Pancreas (tissue), 10 donors: ENCODE results near the gene RND3. TPM values are rescaled to one million over a fixed set of nuclear protein-coding genes. Genes with fewer than 3 reads are reported as not detected.

Experiments used
- ATAC-seq, 4 donors: fragments of 200-7000 bp; cut with Tn5 transposase; one replicate each; pipeline versions ENCODE4 v1.8.0 to v1.9.1; 2020; ENCODE audit warnings: mild to moderate bottlenecking in 4 of 4, moderate library complexity in 4 of 4
- DNase-seq, 6 donors: peaks; one replicate each; pipeline ENCODE4 v3.0.0-alpha.2; 2020
- FAIRE-seq: peaks from 2 replicates; lab custom pipeline; 2012; peaks lifted over from hg19 to GRCh38; lab: Jason Lieb, UNC
- H3K27ac ChIP-seq, 4 donors: fragments of 200-600 bp; sonication (generic); 1 replicate in 3 of 4; 2 replicates in 1 of 4; pipeline versions ENCODE4 v1.5.0 to v1.8.0; 2020
- H3K27me3 ChIP-seq, 4 donors: fragments of 200-600 bp; one replicate each; pipeline ENCODE4 v1.8.0; 2021
- H3K36me3 ChIP-seq, 3 donors: fragments of 200-600 bp; sonication (generic) in 1 of 3; one replicate each; pipeline versions ENCODE4 v1.5.0 to v1.8.0; 2020 to 2021
- H3K4me1 ChIP-seq, 3 donors: fragments of 200-600 bp; one replicate each; pipeline ENCODE4 v1.8.0; 2021
- H3K4me3 ChIP-seq, 4 donors: fragments of 200-600 bp; sonication (generic) in 2 of 4; one replicate each; pipeline versions ENCODE4 v1.5.0 to v1.8.0; 2020 to 2021
- H3K9me3 ChIP-seq, 4 donors: fragments of 200-600 bp; one replicate each; pipeline ENCODE4 v1.8.0; 2021
- WGBS, 2 donors: extraction: QIAGEN DNeasy Blood & Tissue Kit; methylation state at CpG; one replicate each; pipeline ENCODE4 v1.1.7; 2013; 5-methylcytosine and 5-hydroxymethylcytosine counted together
- intact Hi-C, 3 donors: fragments of 100-400 bp; cut with DNase I; formaldehyde crosslinking; loops; one replicate each; pipeline versions ENCODE4 v1.11.1 to v1.14.2; 2022
- polyA plus RNA-seq, 2 donors: library from polyadenylated mRNA; stranded (reverse); fragments of 200-250 nt; gene quantifications; one replicate each; pipeline ENCODE4 v1.2.3, GENCODE V29; 2013
- total RNA-seq, 6 donors: library from RNA; stranded (reverse); fragmentation: NEBNext Ultra II Directional in 4 of 6; extraction: Animal tissue kit (Norgen Biotek cat#: 25700) in 4 of 6; gene quantifications; one replicate each; pipeline versions ENCODE4 v1.2.1 to v1.2.4, GENCODE V29; 2021 to 2023
- TF ChIP-seq, protein P1 (sequence below), 4 donors: fragments of 200-600 bp; sonication (generic) in 3 of 4; IDR thresholded peaks; one replicate each; pipeline versions ENCODE4 v1.5.0 to v1.8.0; 2021; ENCODE audit warnings: antibody characterized with exemption in 4 of 4
- donor health status: healthy with polysubstance abuse.
- donor health status: DM: no; HTN: no; CAD: no; lungs with moderate emphysema.
- donor health status: DM: no; HTN: no; CAD: no.
- donor health status: control.
- donor health status: control.
- donor health status: Bipolar disorder and iron deficiency.
- donor health status: DM: yes; HTN: yes; CAD: no.
- donor health status: DM: no; HTN: no; CAD: no.
- donor health status: DM: no; HTN: no; CAD: no.
- donor health status: DM: yes; HTN: yes; CAD: no.

Gene RND3
- total and polyA plus RNA-seq, 8 donors = 3.9 to 9.8 (median 4.7) TPM

DNA sequence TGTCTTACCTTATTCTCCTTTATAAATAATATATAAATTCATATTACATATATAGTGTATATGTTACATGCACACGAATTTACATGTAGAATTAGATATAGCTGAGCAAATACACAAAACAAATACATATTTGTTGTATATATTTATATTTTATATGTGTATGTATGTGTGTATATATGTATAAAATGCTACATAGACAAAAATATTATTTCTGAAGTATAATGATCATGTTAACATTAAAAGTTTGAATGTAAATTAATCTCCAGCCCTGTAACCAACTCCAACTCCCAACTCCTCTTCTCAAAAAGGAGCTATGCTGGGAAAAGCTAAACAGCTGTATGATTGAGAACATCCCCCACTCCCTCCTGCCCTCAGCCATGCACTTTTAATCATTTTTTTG is 42.7 kb upstream of the RND3 start:
- TF ChIP-seq, protein P1, sequence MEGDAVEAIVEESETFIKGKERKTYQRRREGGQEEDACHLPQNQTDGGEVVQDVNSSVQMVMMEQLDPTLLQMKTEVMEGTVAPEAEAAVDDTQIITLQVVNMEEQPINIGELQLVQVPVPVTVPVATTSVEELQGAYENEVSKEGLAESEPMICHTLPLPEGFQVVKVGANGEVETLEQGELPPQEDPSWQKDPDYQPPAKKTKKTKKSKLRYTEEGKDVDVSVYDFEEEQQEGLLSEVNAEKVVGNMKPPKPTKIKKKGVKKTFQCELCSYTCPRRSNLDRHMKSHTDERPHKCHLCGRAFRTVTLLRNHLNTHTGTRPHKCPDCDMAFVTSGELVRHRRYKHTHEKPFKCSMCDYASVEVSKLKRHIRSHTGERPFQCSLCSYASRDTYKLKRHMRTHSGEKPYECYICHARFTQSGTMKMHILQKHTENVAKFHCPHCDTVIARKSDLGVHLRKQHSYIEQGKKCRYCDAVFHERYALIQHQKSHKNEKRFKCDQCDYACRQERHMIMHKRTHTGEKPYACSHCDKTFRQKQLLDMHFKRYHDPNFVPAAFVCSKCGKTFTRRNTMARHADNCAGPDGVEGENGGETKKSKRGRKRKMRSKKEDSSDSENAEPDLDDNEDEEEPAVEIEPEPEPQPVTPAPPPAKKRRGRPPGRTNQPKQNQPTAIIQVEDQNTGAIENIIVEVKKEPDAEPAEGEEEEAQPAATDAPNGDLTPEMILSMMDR (IDR thresholded peaks at IDR 0.05) = no peak
- no peaks in the 10 kb centered on the region for H3K36me3 ChIP-seq
- H3K27ac ChIP-seq = no peak overlapping the region
- no peak for FAIRE-seq
- WGBS, 2 donors = 45 to 47% methylated on average over 1 of the region's 1 CpG
- no peaks in the 10 kb centered on the region for H3K4me1 ChIP-seq
- no peaks in the 10 kb centered on the region for H3K9me3 ChIP-seq
- H3K27me3 ChIP-seq = no peaks in the 10 kb centered on the region
- DNase-seq = no peak
- no peak overlapping the region for H3K4me3 ChIP-seq
- intact Hi-C loops = no loop called here
- no peak for ATAC-seq

DNA sequence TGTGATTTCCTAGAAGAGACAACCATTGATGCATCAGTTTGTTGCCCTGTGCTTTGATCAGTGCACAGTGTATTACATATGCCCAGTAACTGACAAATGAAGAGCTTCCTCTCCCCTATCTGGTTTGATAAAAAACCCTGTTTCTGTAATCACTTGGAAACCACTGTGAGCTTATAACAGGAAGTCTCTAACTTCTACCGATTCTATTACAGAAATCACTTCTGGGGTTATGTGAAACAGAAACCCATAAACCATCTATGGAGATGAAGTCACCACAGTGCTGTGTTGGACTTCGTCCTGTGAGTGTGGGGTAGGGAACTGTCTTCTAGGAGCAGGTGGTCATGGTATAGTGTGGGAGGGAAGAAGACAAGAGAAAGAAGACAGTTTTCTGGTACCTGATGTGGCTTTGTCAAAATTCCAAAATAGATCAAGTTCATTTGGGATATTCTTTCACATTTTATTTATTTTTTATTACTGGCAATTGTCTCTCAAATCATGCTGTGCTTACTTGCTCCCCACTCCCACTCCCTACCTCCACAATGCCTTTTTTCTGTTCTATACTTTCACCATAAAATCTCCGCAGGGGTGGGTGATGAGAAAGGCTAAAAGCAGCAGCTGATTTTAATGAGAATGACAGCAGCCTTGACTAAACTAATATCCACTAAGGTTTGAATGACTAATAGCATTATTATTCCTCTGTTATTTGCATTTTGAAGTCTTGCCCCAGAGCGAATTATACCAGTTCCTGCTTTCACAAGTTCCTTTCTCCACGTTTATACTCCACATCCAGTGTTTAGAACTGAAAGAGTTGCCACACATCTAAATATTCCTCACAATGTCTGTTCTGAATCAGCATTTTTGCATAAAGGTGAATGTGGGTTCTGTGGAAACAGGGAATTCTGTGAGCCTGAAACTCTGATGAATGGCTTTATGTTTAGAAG is 41.7 kb upstream of the RND3 start:
- H3K36me3 ChIP-seq = no peaks in the 10 kb centered on the region
- no peaks in the 10 kb centered on the region for H3K9me3 ChIP-seq
- H3K4me1 ChIP-seq = no peaks in the 10 kb centered on the region
- no peak overlapping the region for H3K27ac ChIP-seq
- no peak for DNase-seq
- intact Hi-C loops = no loop called here
- TF ChIP-seq, protein P1 (IDR thresholded peaks at IDR 0.05) = no peak
- no peak overlapping the region for H3K4me3 ChIP-seq
- 42 to 48% methylated on average over 5 of the region's 5 CpGs for WGBS, 2 donors
- no peak for FAIRE-seq
- H3K27me3 ChIP-seq = no peaks in the 10 kb centered on the region
- ATAC-seq = peak in 2 of 4 donors; percentile 27 to 60

GRCh38 chr2:150526827-150527226 is 39.4 kb upstream of the RND3 start:
- Histone ChIP-seq H3K4me3 (no peak overlapping the region), H3K4me1 (no peaks in the 10 kb centered on the region), H3K9me3 (no peaks in the 10 kb centered on the region), H3K36me3 (no peaks in the 10 kb centered on the region), H3K27ac (peak overlapping the region in 1 of 4 donors; percentile 29), H3K27me3 (no peaks in the 10 kb centered on the region)
- DNase-seq (no peak), FAIRE-seq (no peak), ATAC-seq (peak in 3 of 4 donors; percentile 46 to 74 (median 66))
- intact Hi-C loops = no loop called here
- TF ChIP-seq, protein P1 (IDR thresholded peaks at IDR 0.05) = no peak

GRCh38 chr2:150526006-150526405 is 38.5 kb upstream of the RND3 start:
- no peak for FAIRE-seq
- WGBS, 2 donors = 50 to 57% methylated on average over 1 of the region's 1 CpG
- intact Hi-C loops = no loop called here

More at GRCh38 chr2:150526006-150526405, 38.5 kb upstream of the RND3 start:
- DNase-seq = no peak
- Histone ChIP-seq H3K9me3 (no peaks in the 10 kb centered on the region), H3K27me3 (no peaks in the 10 kb centered on the region), H3K27ac (peak overlapping the region in 1 of 4 donors; percentile 29), H3K36me3 (no peaks in the 10 kb centered on the region), H3K4me3 (no peak overlapping the region), H3K4me1 (no peaks in the 10 kb centered on the region)
- ATAC-seq = peak in 1 of 4 donors; percentile 37
- TF ChIP-seq, protein P1 (IDR thresholded peaks at IDR 0.05) = no peak
